ENCODE results near the gene EXOC3L1.
A peak's percentile ranks its signal among the peaks of the same experiment; 100 is the strongest.

EXOC3L1 gene

DNA sequence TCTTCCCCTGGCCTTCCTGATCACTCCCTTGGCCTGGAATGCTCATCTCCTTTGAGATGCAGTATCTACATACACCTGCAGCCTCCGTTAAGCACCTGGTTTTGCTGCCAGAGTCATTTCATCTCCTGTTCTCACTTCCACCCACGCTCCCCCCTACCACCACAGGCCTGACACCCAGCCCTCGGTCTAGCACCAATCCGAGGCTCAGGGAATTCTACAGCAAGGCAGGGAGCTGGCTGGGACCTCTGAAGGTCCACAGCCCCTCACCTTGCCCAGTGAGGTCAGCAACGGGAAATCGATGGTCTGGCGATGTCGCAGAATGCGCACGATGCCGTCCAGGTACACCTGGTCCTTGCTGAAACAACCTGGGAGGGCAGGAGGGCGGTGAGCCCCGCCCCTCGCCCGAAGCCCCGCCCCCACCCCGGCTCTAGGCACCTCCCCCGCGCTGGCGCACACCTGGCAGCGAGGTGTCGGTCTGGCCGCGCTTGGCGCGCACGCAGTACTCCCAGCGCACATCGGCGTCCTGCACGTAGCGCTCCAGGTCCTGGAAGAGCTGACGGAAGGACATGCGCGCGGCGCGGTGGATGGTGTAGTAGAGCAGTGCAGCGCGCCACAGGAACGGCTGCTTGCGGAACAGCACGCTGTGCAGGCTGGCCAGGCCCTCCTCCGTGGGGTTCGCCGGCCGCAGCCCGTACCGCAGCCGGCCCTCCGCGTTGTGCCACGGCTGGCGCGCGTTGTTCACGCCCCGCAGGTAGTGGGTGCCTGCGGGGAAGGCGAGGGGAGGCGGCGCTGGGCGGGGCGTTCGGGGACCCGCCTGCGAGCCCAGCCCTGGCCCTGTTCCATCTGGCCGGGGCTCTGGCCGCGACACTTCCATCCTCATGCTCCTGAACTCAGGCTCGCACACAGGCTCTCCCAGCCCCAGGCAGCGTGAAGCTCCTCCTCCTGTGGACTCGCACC, 11.9 kb downstream of the EXOC3L1 start:
- peak; percentile 59 to 80 for DNase-seq

GRCh38 chr16:67176662-67177061, 13.3 kb downstream of the EXOC3L1 start:
- no peak for DNase-seq

- DNase-seq: no peak
Measured at GRCh38 chr16:67174706-67175231, 15.2 kb downstream of the EXOC3L1 start.

- peak; percentile 67 to 80 for DNase-seq
Measured at GRCh38 chr16:67173808-67174705, 15.9 kb downstream of the EXOC3L1 start.

DNA sequence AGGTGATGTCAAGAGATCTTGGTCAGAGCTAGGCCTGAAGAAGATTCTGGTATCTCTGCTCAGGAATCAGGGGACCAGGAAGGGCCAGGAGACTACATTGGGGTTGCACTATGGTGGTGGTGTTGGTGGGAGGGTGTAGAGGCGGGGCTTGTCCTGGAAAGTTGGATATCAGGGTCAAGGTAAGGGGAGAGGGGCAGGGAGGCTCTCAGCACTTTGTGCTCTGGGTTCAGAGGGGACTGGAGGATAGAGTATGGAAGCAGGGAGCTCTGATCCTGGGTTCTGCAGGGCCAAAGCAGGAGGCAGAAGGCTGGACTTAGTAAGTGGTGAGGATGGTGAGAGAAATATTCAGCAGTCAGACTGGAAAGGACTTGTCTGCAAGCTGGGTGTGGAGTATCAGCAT, 16.6 kb downstream of the EXOC3L1 start:
- DNase-seq: no peak

DNA sequence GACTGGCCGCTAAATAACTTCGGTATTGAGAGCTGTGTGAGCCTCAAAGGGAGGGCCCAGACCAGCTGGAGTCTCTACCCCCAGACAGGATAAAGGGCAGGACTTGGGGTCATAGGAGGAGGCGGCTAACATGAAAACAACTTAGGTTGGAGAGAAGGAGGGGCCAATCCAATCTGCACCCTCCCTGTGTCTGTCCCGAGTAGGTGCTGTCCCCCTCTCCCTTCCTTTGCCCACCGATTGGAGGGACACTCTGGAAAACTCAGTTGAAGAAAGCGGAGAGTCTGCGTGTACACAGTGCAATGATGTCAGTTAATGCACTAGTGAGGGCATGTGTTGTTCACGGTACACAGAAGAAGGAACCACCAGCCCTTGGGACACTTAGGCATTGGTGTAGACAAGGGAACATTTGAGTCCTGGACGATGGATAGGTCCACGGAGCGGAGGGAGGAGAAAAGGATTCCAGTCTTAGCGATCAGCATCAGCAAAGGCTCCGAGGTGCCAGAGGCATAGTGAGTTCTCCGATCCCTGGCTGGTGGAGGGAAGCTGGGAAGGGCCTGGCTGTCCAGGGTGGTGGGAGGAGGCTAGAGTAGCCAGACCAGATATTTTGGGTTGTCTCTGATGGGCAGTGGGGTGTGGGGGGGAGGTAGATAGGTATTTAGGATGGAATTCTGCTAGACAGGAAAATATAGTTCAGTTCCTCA, 18.8 kb downstream of the EXOC3L1 start:
- DNase-seq: no peak

GRCh38 chr16:67170168-67170948, 19.6 kb downstream of the EXOC3L1 start, which contains the start of gene NOL3:
TSS of gene NOL3 (plus strand) at chr16:67170538.
- peak; percentile 40 to 48 for DNase-seq

- DNase-seq: peak; percentile 23 to 52
Measured at GRCh38 chr16:67169642-67170167, 20.2 kb downstream of the EXOC3L1 start.

GRCh38 chr16:67169011-67169451, 20.9 kb downstream of the EXOC3L1 start:
- no peak for DNase-seq

GRCh38 chr16:67167588-67167987, 22.3 kb downstream of the EXOC3L1 start:
- DNase-seq: no peak

- DNase-seq: no peak
Measured at GRCh38 chr16:67166598-67167168, 23.3 kb downstream of the EXOC3L1 start.

DNA sequence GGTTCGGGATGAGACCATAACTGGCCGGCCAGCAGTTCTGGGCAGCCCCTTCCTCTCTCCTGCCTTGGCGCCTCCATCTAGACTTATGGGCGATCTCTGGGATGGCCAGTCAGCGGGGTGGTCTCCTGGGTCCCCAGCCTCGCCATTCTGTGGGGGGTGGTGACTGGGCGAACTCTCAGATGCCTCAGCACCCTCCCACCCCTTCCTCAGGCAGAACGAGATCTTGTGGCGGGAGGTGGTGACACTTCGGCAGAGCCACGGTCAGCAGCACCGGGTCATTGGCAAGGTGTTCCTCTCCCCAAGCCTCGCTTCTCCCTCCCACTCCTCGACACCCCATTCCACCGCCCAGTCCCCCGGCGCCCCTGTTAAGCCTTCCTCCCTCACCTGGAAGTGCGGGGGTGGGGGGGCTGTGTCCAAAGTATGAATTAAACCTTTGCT, 23.8 kb downstream of the EXOC3L1 start:
- DNase-seq: no peak

DNA sequence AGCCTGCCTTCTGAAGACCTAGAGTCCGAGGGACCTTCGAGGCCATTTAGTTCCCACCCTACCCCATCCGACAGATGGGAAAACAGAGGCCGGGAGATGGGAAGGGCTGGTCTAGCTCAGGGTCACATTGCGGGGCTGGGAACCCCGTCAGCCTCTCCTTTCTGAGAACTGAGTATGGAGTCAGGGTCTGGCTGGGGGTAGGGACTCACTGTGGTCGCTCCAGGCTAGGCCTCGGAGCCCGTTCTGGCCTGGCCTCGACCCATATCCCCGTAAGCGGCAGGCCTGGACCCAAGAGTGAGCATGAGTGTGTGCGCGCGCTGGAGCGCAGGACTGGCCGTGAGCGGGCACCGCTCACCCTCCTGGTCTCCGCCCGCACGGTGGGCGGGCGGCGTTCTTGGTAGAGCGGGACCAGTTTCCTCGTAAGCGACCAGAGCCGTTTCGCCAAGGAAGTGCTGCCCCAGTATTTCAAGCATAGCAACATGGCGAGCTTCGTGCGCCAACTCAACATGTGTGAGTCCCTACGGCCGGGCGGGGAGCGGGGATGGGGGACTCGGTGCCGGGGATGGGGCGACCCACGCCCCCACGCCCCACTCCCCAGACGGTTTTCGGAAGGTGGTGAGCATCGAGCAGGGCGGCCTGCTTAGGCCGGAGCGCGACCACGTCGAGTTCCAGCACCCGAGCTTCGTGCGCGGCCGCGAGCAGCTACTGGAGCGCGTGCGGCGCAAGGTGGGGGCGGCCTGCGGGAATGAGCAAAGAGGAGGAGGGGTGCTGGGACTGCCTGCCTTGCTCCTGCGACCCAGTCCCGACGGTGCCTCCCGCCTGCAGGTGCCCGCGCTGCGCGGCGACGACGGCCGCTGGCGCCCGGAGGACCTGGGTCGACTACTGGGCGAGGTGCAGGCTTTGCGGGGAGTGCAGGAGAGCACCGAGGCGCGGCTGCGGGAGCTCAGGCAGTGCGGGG, 24.5 kb downstream of the EXOC3L1 start:
- no peak for DNase-seq

DNA sequence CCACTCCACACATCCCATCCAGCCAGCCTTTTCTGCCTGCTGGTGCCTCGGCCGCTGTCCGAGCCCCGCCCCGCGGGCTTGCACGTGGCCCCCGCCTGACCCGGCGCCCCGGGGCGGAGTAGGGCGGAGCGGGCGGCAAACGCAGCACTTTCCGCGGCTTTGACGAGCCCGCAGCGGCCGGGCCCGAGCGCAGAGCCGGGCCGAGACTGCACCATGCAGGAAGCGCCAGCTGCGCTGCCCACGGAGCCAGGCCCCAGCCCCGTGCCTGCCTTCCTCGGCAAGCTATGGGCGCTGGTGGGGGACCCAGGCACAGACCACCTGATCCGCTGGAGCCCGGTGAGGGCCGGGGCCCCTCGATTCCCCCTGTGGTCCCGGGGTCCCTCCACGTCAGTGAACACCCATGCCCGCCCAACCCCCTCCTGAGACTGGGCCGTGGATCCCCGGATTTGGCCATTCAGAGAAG, 25.3 kb downstream of the EXOC3L1 start, which contains the start of gene HSF4:
HSF4 (plus strand) TSS at position 147 of the 463 bp plus-strand sequence; CDS start at position 214, 67 bp downstream.
- DNase-seq: peak in 1 of 2 donors; percentile 36

DNA sequence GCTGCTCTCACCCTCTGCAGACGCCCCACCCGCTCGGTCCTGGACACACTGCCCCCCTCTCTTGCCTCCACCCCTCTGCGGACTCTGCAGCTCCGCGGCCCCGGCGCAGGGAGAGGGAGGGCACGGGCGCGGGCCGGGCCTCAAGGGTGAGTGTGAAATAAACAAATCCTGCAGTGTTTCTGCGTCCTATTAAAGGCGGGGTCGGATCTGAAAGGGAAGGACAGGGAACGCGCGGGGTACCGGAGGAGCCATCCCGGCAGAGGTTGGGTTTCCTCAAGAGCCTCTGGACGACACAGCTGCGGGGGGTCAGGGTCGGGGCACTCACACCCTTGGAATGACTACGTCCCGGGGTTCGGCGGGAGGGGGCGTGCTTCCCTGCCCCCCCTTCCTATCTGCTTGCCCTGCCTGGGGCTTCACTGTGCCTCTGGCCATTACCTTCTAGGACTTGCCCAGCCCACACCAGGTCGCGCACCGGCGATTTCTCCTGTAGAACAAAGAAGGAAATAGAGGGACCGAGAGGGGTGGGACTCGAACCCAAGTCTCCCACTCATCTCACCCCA, 25.9 kb downstream of the EXOC3L1 start:
- DNase-seq: no peak

GRCh38 chr16:67163164-67163998, 26.6 kb downstream of the EXOC3L1 start:
- DNase-seq: peak; percentile 22 to 68

DNA sequence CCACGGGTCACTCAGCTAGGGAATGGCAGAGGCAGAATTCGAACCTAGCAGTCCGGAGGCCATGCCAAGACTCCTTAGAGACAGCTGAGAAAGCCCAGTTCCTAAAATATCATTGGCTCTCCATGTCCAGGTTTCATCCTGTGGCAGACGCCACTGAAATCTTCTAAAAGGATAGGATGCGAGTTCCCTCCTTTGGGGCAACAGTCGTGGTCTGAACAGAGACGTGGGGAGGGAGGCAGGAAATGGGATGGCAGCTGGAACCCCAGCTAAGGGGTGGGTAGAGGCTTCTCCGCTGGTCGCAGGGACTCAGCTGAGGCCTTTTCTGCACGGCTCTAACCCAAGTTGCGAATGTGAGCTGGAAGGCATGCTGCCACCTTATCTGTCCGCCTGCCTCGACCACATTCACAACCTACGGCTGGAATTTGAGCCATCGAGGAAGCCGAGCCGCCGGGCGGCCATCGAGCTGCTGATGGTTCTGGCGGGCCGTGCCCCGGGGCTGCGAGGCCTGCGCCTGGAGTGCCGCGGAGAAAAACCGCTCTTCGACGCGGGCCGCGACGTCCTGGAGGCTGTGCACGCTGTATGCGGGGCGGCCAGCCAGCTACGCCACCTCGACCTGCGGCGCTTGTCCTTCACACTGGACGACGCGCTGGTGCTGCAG, 27.3 kb downstream of the EXOC3L1 start:
- DNase-seq: no peak

All from CD4-positive, alpha-beta T cell treated with Interferon alpha-2 for 1 hour (primary cell).